Smooth muscle cell (in vitro differentiated cells): ENCODE data around the gene ZCWPW2. TPM values are rescaled to one million over a fixed set of nuclear protein-coding genes. Genes with fewer than 3 reads are reported as not detected.
A peak's percentile ranks its signal among the peaks of the same experiment; 100 is the strongest.

Experiments used
- DNase-seq: peaks from one replicate; lab custom pipeline; 2025; ENCODE audit not compliant: unreplicated experiment; lab: John Stamatoyannopoulos, UW
- H2AFZ ChIP-seq: fragments of 200-600 bp; sonication (generic); 2 replicates; pipeline ENCODE4 v1.6.0; 2016; ENCODE audit warnings: antibody characterized with exemption, low read depth, mild to moderate bottlenecking
- H3F3A ChIP-seq: fragments of 200-600 bp; sonication (generic); 2 replicates; pipeline ENCODE4 v1.6.0; 2017; ENCODE audit warnings: antibody characterized with exemption, low read depth
- H3K27ac ChIP-seq: fragments of 200-600 bp; sonication (generic); 2 replicates; pipeline ENCODE4 v1.5.1; 2016; ENCODE audit warnings: low read depth, mild to moderate bottlenecking
- H3K27me3 ChIP-seq: fragments of 200-600 bp; sonication (generic); 2 replicates; pipeline ENCODE4 v1.6.1; 2016; ENCODE audit warnings: low read depth, mild to moderate bottlenecking
- H3K36me3 ChIP-seq: fragments of 200-600 bp; sonication (generic); 2 replicates; pipeline ENCODE4 v1.5.1; 2016; ENCODE audit warnings: low read depth
- H3K4me1 ChIP-seq: fragments of 200-600 bp; sonication (generic); 2 replicates; pipeline ENCODE4 v1.5.1; 2016; ENCODE audit warnings: low read depth
- H3K4me2 ChIP-seq: fragments of 200-600 bp; sonication (generic); 2 replicates; pipeline ENCODE4 v1.6.0; 2016; ENCODE audit warnings: mild to moderate bottlenecking
- H3K4me3 ChIP-seq: fragments of 200-600 bp; sonication (generic); 2 replicates; pipeline ENCODE4 v1.5.1; 2016; ENCODE audit warnings: mild to moderate bottlenecking
- H3K79me2 ChIP-seq: fragments of 200-600 bp; sonication (generic); 2 replicates; pipeline ENCODE4 v1.6.0; 2016; ENCODE audit warnings: low read depth, mild to moderate bottlenecking
- H3K9ac ChIP-seq: fragments of 200-600 bp; sonication (generic); 2 replicates; pipeline ENCODE4 v1.6.0; 2016; ENCODE audit warnings: low read depth
- H3K9me3 ChIP-seq: fragments of 200-600 bp; sonication (generic); replicated peaks from 2 replicates; pipeline ENCODE4 v1.5.1; 2016; ENCODE audit warnings: low read depth
- H4K20me1 ChIP-seq: fragments of 200-600 bp; sonication (generic); 2 replicates; pipeline ENCODE4 v1.6.0; 2016; ENCODE audit warnings: low read depth
- CTCF ChIP-seq: fragments of 200-600 bp; sonication (generic); IDR thresholded peaks from 2 replicates; pipeline ENCODE4 v1.5.1; 2017; ENCODE audit warnings: borderline replicate concordance, mild to moderate bottlenecking, antibody characterized with exemption; ENCODE audit not compliant: insufficient read depth, poor library complexity, severe bottlenecking
- WGBS: methylation state at CpG from one replicate; pipeline ENCODE4 v1.1.7; 2016; ENCODE audit warnings: low lambda C conversion rate; 5-methylcytosine and 5-hydroxymethylcytosine counted together
- polyA plus RNA-seq: library from polyadenylated mRNA; unstranded; fragments of >200 nt; fragmentation: Nextera tagmentation; extraction: Ambion mirVana; gene quantifications from 2 replicates; pipeline ENCODE4 v1.2.1, GENCODE V29; 2016
- total RNA-seq: library from RNA; depleted of rRNA; stranded (reverse); fragments of >200 nt; gene quantifications from 2 replicates; pipeline ENCODE4 v1.2.3, GENCODE V29; 2014

The ZCWPW2 gene
- total and polyA plus RNA-seq, 2 experiments from 2014 or later = 2.2 to 7.0 TPM

GRCh38 chr3:28328188-28329151 is 20.1 kb upstream of the ZCWPW2 start:
- WGBS = 96% methylated on average over 4 of the region's 4 CpGs
- DNase-seq = no peak
- H3K9ac ChIP-seq = no peak overlapping the region

DNA sequence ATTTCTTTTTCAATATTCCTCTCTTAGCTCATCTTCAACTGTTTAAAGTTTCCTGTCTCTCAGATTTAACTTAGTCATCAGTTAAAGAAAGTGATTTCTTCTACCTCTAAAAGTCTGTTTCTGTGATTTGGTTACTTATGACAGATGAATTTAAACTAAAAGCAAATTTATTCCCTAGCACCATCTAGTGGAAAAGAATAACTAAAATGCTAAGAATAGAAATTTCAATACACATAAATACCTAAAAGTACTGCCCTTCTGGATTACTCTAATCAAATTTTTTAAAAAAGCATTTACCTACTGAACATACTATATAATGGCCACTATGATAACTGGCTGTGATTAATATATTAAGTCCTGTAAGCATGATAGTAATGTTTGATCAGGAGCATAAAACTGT is 14.0 kb upstream of the ZCWPW2 start:
- Histone ChIP-seq H3K4me1 (no peaks in the 10 kb centered on the region), H2AFZ (no peak overlapping the region), H3F3A (peaks cover 3% of the 10 kb centered on the region), H3K36me3 (peaks cover 6% of the 10 kb centered on the region), H3K9me3 (no peaks in the 10 kb centered on the region), H3K79me2 (no peaks in the 10 kb centered on the region), H3K4me2 (no peak overlapping the region), H3K4me3 (no peak overlapping the region), H3K9ac (no peak overlapping the region), H3K27me3 (no peaks in the 10 kb centered on the region), H4K20me1 (peaks cover under 1% of the 10 kb centered on the region), H3K27ac (no peak overlapping the region)
- no peak for DNase-seq
- peak; percentile 21 for TF ChIP-seq CTCF

More at GRCh38 chr3:28328188-28329151, 20.1 kb upstream of the ZCWPW2 start:
- H3F3A ChIP-seq = peaks cover 3% of the 10 kb centered on the region
- H3K36me3 ChIP-seq = peaks cover 13% of the 10 kb centered on the region
- no peak overlapping the region for H2AFZ ChIP-seq
- no peaks in the 10 kb centered on the region for H3K9me3 ChIP-seq
- H3K79me2 ChIP-seq = no peaks in the 10 kb centered on the region
- H3K4me3 ChIP-seq = no peak overlapping the region
- no peak overlapping the region for H3K4me2 ChIP-seq
- H4K20me1 ChIP-seq = peaks cover 10% of the 10 kb centered on the region
- no peak overlapping the region for H3K27ac ChIP-seq
- H3K27me3 ChIP-seq = no peaks in the 10 kb centered on the region
- peak; percentile 76 for TF ChIP-seq CTCF
- H3K4me1 ChIP-seq = no peaks in the 10 kb centered on the region

DNA sequence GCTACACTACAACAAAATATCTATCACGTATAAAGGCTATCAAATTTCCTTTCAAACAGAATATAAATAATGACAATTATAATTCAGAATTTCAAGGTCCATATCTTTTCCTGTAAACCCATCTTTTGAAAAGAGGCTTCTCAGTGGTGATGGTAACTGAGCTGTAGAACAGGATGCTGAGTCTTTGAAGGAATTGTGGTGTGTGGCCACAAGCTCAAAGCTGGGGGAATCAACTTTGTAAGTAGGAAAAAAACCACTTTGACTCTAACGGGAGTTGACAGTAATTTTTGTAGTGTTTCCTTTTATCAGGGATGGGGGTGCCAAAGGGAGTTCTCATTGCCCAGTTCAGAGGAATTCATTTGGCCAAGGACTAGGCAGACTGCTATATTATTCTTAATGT is 13.3 kb upstream of the ZCWPW2 start:
- Histone ChIP-seq H3F3A (no peaks in the 10 kb centered on the region), H3K27ac (no peak overlapping the region), H3K79me2 (peaks cover under 1% of the 10 kb centered on the region), H2AFZ (no peak overlapping the region), H3K9ac (no peak overlapping the region), H3K4me3 (no peak overlapping the region), H3K9me3 (no peaks in the 10 kb centered on the region), H4K20me1 (peaks cover 2% of the 10 kb centered on the region), H3K36me3 (peaks cover 9% of the 10 kb centered on the region), H3K27me3 (no peaks in the 10 kb centered on the region), H3K4me2 (no peak overlapping the region), H3K4me1 (no peaks in the 10 kb centered on the region)
- 68% methylated on average over 2 of the region's 2 CpGs for WGBS
- TF ChIP-seq CTCF = no peak
- DNase-seq = no peak

- Histone ChIP-seq H3K4me3 (no peak overlapping the region), H3K4me1 (peaks cover 6% of the 10 kb centered on the region), H4K20me1 (peaks cover 8% of the 10 kb centered on the region), H3F3A (no peaks in the 10 kb centered on the region), H3K9ac (no peak overlapping the region), H3K9me3 (no peaks in the 10 kb centered on the region), H3K79me2 (peaks cover 20% of the 10 kb centered on the region), H3K27ac (no peak overlapping the region), H2AFZ (no peak overlapping the region), H3K27me3 (no peaks in the 10 kb centered on the region), H3K36me3 (peaks cover 9% of the 10 kb centered on the region), H3K4me2 (no peak overlapping the region)
- TF ChIP-seq CTCF = no peak
- no peak for DNase-seq
Measured at GRCh38 chr3:28337230-28337629, 11.3 kb upstream of the ZCWPW2 start.
